IMR-90 (cell line): ENCODE measurements around the gene TMEM37. TPM values are rescaled to one million over a fixed set of nuclear protein-coding genes. Genes with fewer than 3 reads are reported as not detected.

Experiments
- ATAC-seq: fragments of 200-7000 bp; cut with Tn5 transposase; 2 replicates; pipeline ENCODE4 v1.9.1; 2020; ENCODE audit warnings: low read depth, mild to moderate bottlenecking, moderate library complexity
- BruUV-seq: library from RNA; stranded (reverse); fragments of 400-500 nt; replicated peaks from 2 replicates; lab custom pipeline; 2021; lab: Mats Ljungman, UMichigan
- CTCF ChIA-PET: fragments of 300-600 bp; formaldehyde crosslinking; extraction: SDS; loops from one replicate; lab custom pipeline; 2021; ENCODE audit warnings: antibody characterized with exemption; lab: Yijun Ruan, JAX
- POLR2A ChIA-PET: fragments of 300-600 bp; sonication (Branson Sonifier 250); formaldehyde crosslinking; loops from one replicate; lab custom pipeline; 2022; ENCODE audit warnings: antibody characterized with exemption; ENCODE audit not compliant: unreplicated experiment; lab: Charles Lee
- DNase-seq: peaks from one replicate; pipeline ENCODE4 v3.0.0; 2013
- H2AFZ ChIP-seq: replicated peaks from 2 replicates; pipeline ENCODE3; 2013; ENCODE audit warnings: low read length, mild to moderate bottlenecking; ENCODE audit not compliant: poor library complexity
- H2AK5ac ChIP-seq: 2 replicates; pipeline ENCODE4 v1.6.1; 2013; ENCODE audit warnings: low read depth, low read length, inconsistent platforms
- H2AK9ac ChIP-seq: replicated peaks from 2 replicates; pipeline ENCODE3; 2013; ENCODE audit warnings: mild to moderate bottlenecking, low read depth, low read length, moderate library complexity; ENCODE audit not compliant: poor library complexity
- H2BK120ac ChIP-seq: 2 replicates; pipeline ENCODE4 v1.6.1; 2013; ENCODE audit warnings: low read depth, low read length, inconsistent platforms
- H2BK15ac ChIP-seq: 3 replicates; pipeline ENCODE4 v1.6.1; 2013; ENCODE audit warnings: low read depth, low read length, inconsistent platforms
- H2BK20ac ChIP-seq: 2 replicates; pipeline ENCODE4 v1.6.1; 2013; ENCODE audit warnings: low read depth, mild to moderate bottlenecking, inconsistent platforms, low read length, moderate library complexity
- H2BK5ac ChIP-seq: 2 replicates; pipeline ENCODE4 v1.6.1; 2013; ENCODE audit warnings: mild to moderate bottlenecking, low read depth, low read length, inconsistent platforms; ENCODE audit not compliant: poor library complexity, severe bottlenecking
- H3K14ac ChIP-seq: replicated peaks from 2 replicates; pipeline ENCODE4 v1.6.1; 2013; ENCODE audit warnings: low read depth, low read length, inconsistent platforms
- H3K18ac ChIP-seq: 2 replicates; pipeline ENCODE4 v1.6.1; 2013; ENCODE audit warnings: low read depth, low read length, control low read depth
- H3K23ac ChIP-seq: 2 replicates; pipeline ENCODE4 v1.6.1; 2013; ENCODE audit warnings: low read depth, low read length, inconsistent platforms
- H3K27ac ChIP-seq: 2 replicates; pipeline ENCODE4 v1.5.1; 2013; ENCODE audit warnings: mild to moderate bottlenecking, control low read depth, low read length; ENCODE audit not compliant: insufficient read depth
- H3K27me3 ChIP-seq: 2 replicates; pipeline ENCODE4 v1.6.1; 2013; ENCODE audit warnings: low read length; ENCODE audit not compliant: control insufficient read depth, insufficient read depth
- H3K36me3 ChIP-seq: 2 replicates; pipeline ENCODE4 v1.6.1; 2013; ENCODE audit warnings: low read length, mixed read lengths; ENCODE audit not compliant: control insufficient read depth, insufficient read depth
- H3K4ac ChIP-seq: 2 replicates; pipeline ENCODE4 v1.6.1; 2013; ENCODE audit warnings: low read depth, low read length, inconsistent platforms
- H3K4me1 ChIP-seq: 2 replicates; pipeline ENCODE4 v1.6.1; 2013; ENCODE audit warnings: low read length, mixed read lengths; ENCODE audit not compliant: control insufficient read depth, insufficient read depth
- H3K4me2 ChIP-seq: 2 replicates; pipeline ENCODE4 v1.6.1; 2013; ENCODE audit warnings: low read depth, mild to moderate bottlenecking, control low read depth, low read length, moderate library complexity
- H3K4me3 ChIP-seq: 2 replicates; pipeline ENCODE4 v1.5.1; 2013; ENCODE audit warnings: low read depth, mild to moderate bottlenecking, control low read depth, low read length, moderate library complexity; ENCODE audit not compliant: insufficient read depth
- H3K56ac ChIP-seq: 2 replicates; pipeline ENCODE4 v1.6.1; 2013; ENCODE audit warnings: low read length, inconsistent platforms; ENCODE audit not compliant: insufficient read depth; ENCODE audit errors: extremely low read depth
- H3K79me1 ChIP-seq, 2 experiments: 2 replicates each; pipeline ENCODE4 v1.6.1; 2013; ENCODE audit warnings: low read length in 2 of 2, inconsistent platforms in 1 of 2, low read depth in 1 of 2
- H3K9ac ChIP-seq: 2 replicates; pipeline ENCODE4 v1.6.1; 2013; ENCODE audit warnings: low read depth, low read length, control low read depth
- H3K9me1 ChIP-seq: 2 replicates; pipeline ENCODE4 v1.6.1; 2013; ENCODE audit warnings: low read length, inconsistent platforms; ENCODE audit not compliant: insufficient read depth
- H3K9me3 ChIP-seq: 2 replicates; pipeline ENCODE4 v1.6.1; 2013; ENCODE audit warnings: low read length; ENCODE audit not compliant: control insufficient read depth, insufficient read depth
- H4K20me1 ChIP-seq: 2 replicates; pipeline ENCODE4 v1.6.1; 2013; ENCODE audit warnings: low read length, inconsistent platforms; ENCODE audit not compliant: insufficient read depth
- H4K5ac ChIP-seq: 2 replicates; pipeline ENCODE4 v1.6.1; 2013; ENCODE audit warnings: mild to moderate bottlenecking, low read depth, low read length, control low read depth
- H4K8ac ChIP-seq, 2 experiments: 2 replicates each; pipeline ENCODE4 v1.6.1; 2013; ENCODE audit warnings: low read depth in 2 of 2, low read length in 2 of 2, control low read depth in 1 of 2, inconsistent platforms in 1 of 2
- H4K91ac ChIP-seq: 2 replicates; pipeline ENCODE4 v1.6.1; 2013; ENCODE audit warnings: low read depth, low read length, inconsistent platforms; ENCODE audit not compliant: insufficient read depth
- BHLHE40 ChIP-seq: fragments of 150-350 bp; IDR thresholded peaks from 2 replicates; pipeline ENCODE4 v1.6.1; 2016; ENCODE audit warnings: mild to moderate bottlenecking, low read depth, low read length
- CEBPB ChIP-seq: IDR thresholded peaks from 2 replicates; pipeline ENCODE4 v1.6.1; 2012; ENCODE audit warnings: low read depth, low read length, improper control_type of control experiment
- CTCF ChIP-seq: conservative IDR thresholded peaks from 2 replicates; pipeline ENCODE4 v1.5.1; 2012; ENCODE audit warnings: mild to moderate bottlenecking, low read depth, low read length, improper control_type of control experiment
- FOS ChIP-seq: fragments of 150-350 bp; IDR thresholded peaks from 2 replicates; pipeline ENCODE4 v1.6.1; 2016; ENCODE audit warnings: low read depth, low read length
- MAFK ChIP-seq: IDR thresholded peaks from 2 replicates; pipeline ENCODE4 v1.6.1; 2012; ENCODE audit warnings: low read depth, low read length, improper control_type of control experiment
- MAZ ChIP-seq: IDR thresholded peaks from 2 replicates; pipeline ENCODE4 v1.6.1; 2012; ENCODE audit warnings: low read depth, mild to moderate bottlenecking, low read length, improper control_type of control experiment, moderate library complexity, borderline replicate concordance
- MXI1 ChIP-seq: IDR thresholded peaks from 2 replicates; pipeline ENCODE4 v1.6.1; 2012; ENCODE audit warnings: low read depth, mild to moderate bottlenecking, low read length, moderate library complexity, borderline replicate concordance
- NFE2L2 ChIP-seq: fragments of 150-350 bp; IDR thresholded peaks from 2 replicates; pipeline ENCODE4 v1.6.1; 2016; ENCODE audit warnings: low read depth, mild to moderate bottlenecking, low read length
- POLR2A ChIP-seq: IDR thresholded peaks from 2 replicates; pipeline ENCODE4 v1.6.1; 2012; ENCODE audit warnings: mild to moderate bottlenecking, low read depth, low read length
- RAD21 ChIP-seq: IDR thresholded peaks from 2 replicates; pipeline ENCODE4 v1.6.1; 2012; ENCODE audit warnings: low read length, improper control_type of control experiment
- RCOR1 ChIP-seq: IDR thresholded peaks from 2 replicates; pipeline ENCODE4 v1.6.1; 2012; ENCODE audit warnings: mild to moderate bottlenecking, low read length, improper control_type of control experiment; ENCODE audit not compliant: insufficient replicate concordance
- SMC3 ChIP-seq: fragments of 150-350 bp; IDR thresholded peaks from 2 replicates; pipeline ENCODE4 v1.6.1; 2016; ENCODE audit warnings: low read depth, mild to moderate bottlenecking, antibody characterized with exemption, low read length, moderate library complexity
- USF2 ChIP-seq: fragments of 150-350 bp; IDR thresholded peaks from 2 replicates; pipeline ENCODE4 v1.6.1; 2017; ENCODE audit warnings: mild to moderate bottlenecking, antibody characterized with exemption, low read length, low read depth
- WGBS, 2 experiments: methylation state at CpG; one replicate each; pipeline versions ENCODE4 v1.1.5 to v1.1.7; 2013; ENCODE audit warnings: missing lambda C conversion rate in 2 of 2; ENCODE audit not compliant: insufficient read length in 1 of 2; ENCODE audit errors: extremely low coverage in 2 of 2; 5-methylcytosine and 5-hydroxymethylcytosine counted together
- dilution Hi-C: fragments of 300-500 bp; cut with HindIII; formaldehyde crosslinking; loops from one replicate; pipeline ENCODE4 v1.14.3; 2018; ENCODE audit warnings: low sequenced_read_pairs; ENCODE audit not compliant: unreplicated experiment
- in situ Hi-C: fragments of 300-500 bp; cut with MboI; formaldehyde crosslinking; loops from 3 replicates; pipeline ENCODE4 v1.14.3; 2019; ENCODE audit warnings: low sequenced_read_pairs, inconsistent platforms, mixed read lengths
- intact Hi-C: fragments of 100-400 bp; cut with micrococcal nuclease; formaldehyde crosslinking; loops from 2 replicates; pipeline ENCODE4 v1.10.0; 2022
- polyA plus RNA-seq, 3 experiments: library from polyadenylated mRNA; depleted of rRNA; stranded (reverse); fragments of >200 nt; gene quantifications; 2 replicates each; pipeline ENCODE4 v1.2.3, GENCODE V29; 2012; ENCODE audit warnings: low replicate concordance in 1 of 3
- total RNA-seq: library from RNA; depleted of rRNA; stranded (reverse); fragments of >200 nt; gene quantifications from 2 replicates; pipeline ENCODE4 v1.2.3, GENCODE V29; 2012

Gene TMEM37
- total and polyA plus RNA-seq, 2 of the 4 experiments (the other 2 are of a cell fraction): under 0.01 to 0.39 TPM

- intact Hi-C loops (no loop called here), dilution Hi-C loops (no loop called here), in situ Hi-C loops (no loop called here)
- no peaks in the 10 kb centered on the region for H3K79me1 ChIP-seq
- POLR2A ChIA-PET: no interaction called here
- H3K4me2 ChIP-seq: no peak overlapping the region
- no peaks in the 10 kb centered on the region for H3K9me1 ChIP-seq
- H3K9ac ChIP-seq: no peak overlapping the region
- H4K5ac ChIP-seq: no peak overlapping the region
- H3K4me1 ChIP-seq: no peaks in the 10 kb centered on the region
- no peaks in the 10 kb centered on the region for H3K9me3 ChIP-seq
- no CpG with 5 or more reads among the region's 7 CpGs for WGBS, 2 experiments
- no peaks in the 10 kb centered on the region for H4K20me1 ChIP-seq
- H3K4ac ChIP-seq: no peak overlapping the region
- no peak overlapping the region for H4K91ac ChIP-seq
- no peak overlapping the region for H3K14ac ChIP-seq
- TF ChIP-seq MXI1 (no peak), MAFK (no peak), CTCF (no peak), FOS (no peak), RAD21 (no peak), USF2 (no peak), NFE2L2 (no peak), RCOR1 (no peak), BHLHE40 (no peak), POLR2A (no peak), SMC3 (no peak), MAZ (no peak), CEBPB (no peak)
- H2BK5ac ChIP-seq: no peak overlapping the region
- H2AK9ac ChIP-seq: no peak overlapping the region
- no peak overlapping the region for H3K27ac ChIP-seq
- peaks cover 26% of the 10 kb centered on the region for H3K27me3 ChIP-seq
- H3K4me3 ChIP-seq: no peak overlapping the region
- no TSS peak for BruUV-seq
- no peak overlapping the region for H3K18ac ChIP-seq
- H3K36me3 ChIP-seq: no peaks in the 10 kb centered on the region
- H2BK15ac ChIP-seq: no peak overlapping the region
- no peak overlapping the region for H3K23ac ChIP-seq
- no peak overlapping the region for H2BK20ac ChIP-seq
- CTCF ChIA-PET: no interaction called here
- no peak overlapping the region for H2AFZ ChIP-seq
- H3K56ac ChIP-seq: no peak overlapping the region
- DNase-seq (no peak), ATAC-seq (no peak)
- H4K8ac ChIP-seq: no peak overlapping the region
- no peak overlapping the region for H2BK120ac ChIP-seq
- no peak overlapping the region for H2AK5ac ChIP-seq
Measured at GRCh38 chr2:119422360-119423107, 9.1 kb upstream of the TMEM37 start.
